ENCODE measurements around the gene SEC16A.

Gene SEC16A

DNA sequence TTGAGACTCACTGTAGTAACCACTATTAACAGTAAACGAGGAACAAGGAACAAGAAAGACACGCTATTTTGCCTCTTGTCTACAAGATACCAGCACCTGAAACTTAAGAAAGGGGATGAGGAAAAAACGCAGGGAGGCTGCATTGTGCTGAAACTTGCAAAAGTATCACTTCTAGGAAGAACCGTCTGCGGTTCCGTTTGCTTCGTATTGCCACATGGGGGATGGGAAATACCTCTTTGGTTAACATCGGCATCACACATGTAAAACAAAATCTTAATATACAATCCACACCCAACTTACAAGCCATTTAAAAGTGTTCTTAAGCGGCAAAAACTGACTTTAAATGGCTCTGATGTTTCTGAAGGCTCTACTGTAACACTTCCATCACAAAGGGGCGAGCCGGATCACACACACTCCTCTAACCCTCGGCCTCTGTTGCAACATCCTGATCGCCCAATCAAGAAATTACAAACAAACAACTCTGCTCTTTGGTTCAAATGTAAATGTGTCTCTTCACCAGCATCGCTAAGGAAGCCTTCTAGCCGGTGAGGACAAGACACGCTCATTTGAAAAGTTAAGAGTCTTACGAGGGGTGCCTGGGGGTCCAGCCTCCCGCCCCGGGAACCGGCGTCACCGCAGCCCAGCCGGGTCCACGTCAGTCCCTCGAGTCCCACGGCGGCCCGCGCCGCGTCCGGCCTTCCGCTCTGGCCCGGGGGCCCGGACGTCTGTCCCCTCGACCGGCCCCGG, 621 bp downstream of the SEC16A start:
- DNase-seq (ENCODE audit: low read depth in 1 of 2, low spot score in 1 of 2) = peak; percentile 43 to 64
- TF ChIP-seq GABPA (IDR thresholded peaks at IDR 0.05; ENCODE audit: low read depth) = no peak
- TF ChIP-seq POLR2AphosphoS5 (IDR thresholded peaks at IDR 0.05; ENCODE audit: low read depth) = no peak
- TF ChIP-seq, protein P1, sequence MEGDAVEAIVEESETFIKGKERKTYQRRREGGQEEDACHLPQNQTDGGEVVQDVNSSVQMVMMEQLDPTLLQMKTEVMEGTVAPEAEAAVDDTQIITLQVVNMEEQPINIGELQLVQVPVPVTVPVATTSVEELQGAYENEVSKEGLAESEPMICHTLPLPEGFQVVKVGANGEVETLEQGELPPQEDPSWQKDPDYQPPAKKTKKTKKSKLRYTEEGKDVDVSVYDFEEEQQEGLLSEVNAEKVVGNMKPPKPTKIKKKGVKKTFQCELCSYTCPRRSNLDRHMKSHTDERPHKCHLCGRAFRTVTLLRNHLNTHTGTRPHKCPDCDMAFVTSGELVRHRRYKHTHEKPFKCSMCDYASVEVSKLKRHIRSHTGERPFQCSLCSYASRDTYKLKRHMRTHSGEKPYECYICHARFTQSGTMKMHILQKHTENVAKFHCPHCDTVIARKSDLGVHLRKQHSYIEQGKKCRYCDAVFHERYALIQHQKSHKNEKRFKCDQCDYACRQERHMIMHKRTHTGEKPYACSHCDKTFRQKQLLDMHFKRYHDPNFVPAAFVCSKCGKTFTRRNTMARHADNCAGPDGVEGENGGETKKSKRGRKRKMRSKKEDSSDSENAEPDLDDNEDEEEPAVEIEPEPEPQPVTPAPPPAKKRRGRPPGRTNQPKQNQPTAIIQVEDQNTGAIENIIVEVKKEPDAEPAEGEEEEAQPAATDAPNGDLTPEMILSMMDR (IDR thresholded peaks at IDR 0.05; ENCODE audit: insufficient read depth, low read length) = no peak
- TF ChIP-seq REST (IDR thresholded peaks at IDR 0.05; ENCODE audit: insufficient replicate concordance, low read depth) = no peak
- no peak for TF ChIP-seq SPI1 (IDR thresholded peaks at IDR 0.05; ENCODE audit: borderline replicate concordance, low read depth)
- H3K27ac ChIP-seq (replicated peaks) = peak overlapping the region; percentile 84
- peak overlapping the region; percentile 91 for H3K4me3 ChIP-seq (replicated peaks; ENCODE audit: insufficient read depth, low read length)
- no peaks in the 10 kb centered on the region for H3K27me3 ChIP-seq (ENCODE audit: insufficient read depth, poor library complexity, severe bottlenecking)

DNA sequence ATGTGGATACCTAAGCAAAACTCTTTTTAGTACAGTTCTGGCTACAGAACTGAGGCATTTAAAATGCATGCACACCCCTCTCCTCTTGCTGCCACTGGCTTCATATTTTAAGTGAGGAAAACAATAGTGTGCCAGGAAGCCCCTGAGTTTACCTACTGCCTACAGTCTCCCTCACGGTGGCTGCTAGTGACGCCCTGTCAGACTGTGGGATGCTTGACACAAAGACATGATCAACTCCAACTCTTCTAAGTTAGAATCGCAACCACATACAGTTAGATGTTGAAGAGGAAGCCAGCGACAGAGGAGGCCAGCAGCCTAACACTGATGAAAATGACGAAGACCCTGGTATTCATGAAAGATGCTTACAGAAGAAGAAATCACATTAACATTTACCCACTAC, 1.3 kb downstream of the SEC16A start:
- Histone ChIP-seq H3K4me3 (replicated peaks; ENCODE audit: insufficient read depth, low read length) (peak overlapping the region; percentile 91), H3K27me3 (ENCODE audit: insufficient read depth, poor library complexity, severe bottlenecking) (no peaks in the 10 kb centered on the region), H3K27ac (replicated peaks) (peak overlapping the region; percentile 84)
- DNase-seq (ENCODE audit: low read depth in 1 of 2, low spot score in 1 of 2) = no peak
- TF ChIP-seq GABPA (IDR thresholded peaks at IDR 0.05; ENCODE audit: low read depth) = no peak
- no peak for TF ChIP-seq POLR2AphosphoS5 (IDR thresholded peaks at IDR 0.05; ENCODE audit: low read depth)
- TF ChIP-seq, protein P1 (IDR thresholded peaks at IDR 0.05; ENCODE audit: insufficient read depth, low read length) = no peak
- no peak for TF ChIP-seq REST (IDR thresholded peaks at IDR 0.05; ENCODE audit: insufficient replicate concordance, low read depth)
- no peak for TF ChIP-seq SPI1 (IDR thresholded peaks at IDR 0.05; ENCODE audit: borderline replicate concordance, low read depth)

DNA sequence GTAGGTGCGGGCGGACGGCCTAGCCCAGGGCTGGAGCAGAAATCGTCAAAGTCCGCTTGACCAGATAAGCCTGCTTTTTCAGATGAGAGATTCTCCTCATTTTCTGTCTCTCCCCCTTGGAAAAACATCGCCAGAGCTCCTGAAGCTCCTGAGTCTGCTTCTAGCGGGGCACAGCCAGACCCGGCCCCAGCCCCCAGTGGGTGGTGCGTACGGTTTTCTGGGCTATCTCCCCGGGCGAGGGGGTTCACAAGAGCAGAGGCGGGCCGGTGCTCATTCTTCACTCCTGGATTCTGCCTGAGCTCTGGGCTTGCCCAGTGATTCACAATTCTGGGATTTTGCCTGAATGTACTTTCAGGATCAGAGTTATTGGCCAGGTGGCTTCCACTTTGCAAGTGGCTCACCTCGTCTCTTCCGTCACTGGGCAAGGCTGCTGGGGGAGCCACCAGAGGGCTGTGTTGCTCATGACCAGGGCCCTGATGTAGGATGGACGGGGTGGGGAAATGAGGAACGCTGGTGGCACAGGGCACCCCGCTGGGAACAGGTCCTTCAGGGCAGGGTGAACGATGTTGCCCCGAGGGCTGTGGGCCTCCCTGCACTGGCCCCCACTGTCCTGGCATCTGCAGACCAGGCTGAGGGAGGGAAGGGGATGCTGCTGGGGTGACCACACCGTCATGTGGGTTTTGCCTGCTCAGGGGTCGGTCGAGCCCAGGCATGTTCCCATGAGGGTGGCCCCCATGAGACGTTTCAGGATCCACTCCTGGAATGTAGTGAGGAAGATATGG, 6.3 kb downstream of the SEC16A start:
- H3K27me3 ChIP-seq (ENCODE audit: insufficient read depth, poor library complexity, severe bottlenecking) = no peaks in the 10 kb centered on the region
- no peak for DNase-seq (ENCODE audit: low read depth in 1 of 2, low spot score in 1 of 2)
- TF ChIP-seq REST (IDR thresholded peaks at IDR 0.05; ENCODE audit: insufficient replicate concordance, low read depth) = no peak
- no peak for TF ChIP-seq GABPA (IDR thresholded peaks at IDR 0.05; ENCODE audit: low read depth)
- TF ChIP-seq, protein P1 (IDR thresholded peaks at IDR 0.05; ENCODE audit: insufficient read depth, low read length) = no peak
- TF ChIP-seq SPI1 (IDR thresholded peaks at IDR 0.05; ENCODE audit: borderline replicate concordance, low read depth) = no peak
- no peak for TF ChIP-seq POLR2AphosphoS5 (IDR thresholded peaks at IDR 0.05; ENCODE audit: low read depth)
- H3K4me3 ChIP-seq (replicated peaks; ENCODE audit: insufficient read depth, low read length) = no peak overlapping the region
- no peak overlapping the region for H3K27ac ChIP-seq (replicated peaks)
